H54 (cell line): Measurements from ENCODE around the gene PRDM16.

ENCODE experiments used
- DNase-seq: peaks from one replicate; pipeline ENCODE4 v3.0.0; 2011; ENCODE audit warnings: low spot score, mixed read lengths; ENCODE audit not compliant: insufficient read length
- FAIRE-seq: peaks from 3 replicates; lab custom pipeline; 2011; peaks lifted over from hg19 to GRCh38; lab: Jason Lieb, UNC
- POLR2A ChIP-seq: IDR thresholded peaks from 2 replicates; pipeline ENCODE4 v1.6.1; 2011; ENCODE audit warnings: low read depth, mild to moderate bottlenecking, low read length

The PRDM16 gene

GRCh38 chr1:3028531-3029282, 40.3 kb upstream of the PRDM16 start:
- no peak for TF ChIP-seq POLR2A
- no peak for FAIRE-seq
- no peak for DNase-seq

- no peak for TF ChIP-seq POLR2A
- DNase-seq = no peak
- no peak for FAIRE-seq
Measured at GRCh38 chr1:3029481-3029961, 39.5 kb upstream of the PRDM16 start.

DNA sequence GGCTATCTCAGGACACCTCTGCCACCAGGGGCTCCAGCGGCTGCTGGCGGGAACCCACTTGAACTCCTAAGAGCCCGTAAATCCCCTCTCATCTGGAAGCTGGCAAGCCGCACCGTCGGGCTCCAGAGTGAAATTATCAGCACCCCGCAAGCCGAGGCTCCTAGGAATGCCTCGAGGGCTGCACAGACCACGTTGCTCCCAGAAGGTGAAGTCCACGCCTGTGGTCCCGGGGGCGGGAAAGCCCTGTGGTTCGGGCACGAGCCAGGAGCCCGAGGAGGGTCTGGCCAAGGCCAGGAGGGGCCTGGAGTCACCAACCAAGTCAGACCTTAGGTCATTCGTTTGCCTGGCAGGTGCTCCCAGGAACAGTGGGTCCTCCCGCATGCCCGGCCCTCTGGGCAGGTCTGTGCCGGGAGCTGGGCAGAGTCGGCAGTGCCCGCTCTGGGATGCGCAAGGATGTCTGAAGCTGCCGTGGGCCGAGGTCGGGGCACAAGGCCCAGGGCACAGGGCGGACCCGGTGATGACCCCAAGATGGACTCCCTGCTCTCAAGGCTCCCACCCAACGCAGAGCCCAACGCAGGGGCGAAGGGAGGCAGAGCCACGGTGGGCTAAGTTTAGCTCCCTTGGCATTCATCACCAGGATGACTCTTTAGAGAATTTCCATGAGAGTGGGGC, 38.9 kb upstream of the PRDM16 start:
- no peak for TF ChIP-seq POLR2A
- FAIRE-seq (no peak), DNase-seq (no peak)

- TF ChIP-seq POLR2A = no peak
- FAIRE-seq = no peak
- DNase-seq = no peak
Measured at GRCh38 chr1:3030663-3031381, 38.2 kb upstream of the PRDM16 start.

DNA sequence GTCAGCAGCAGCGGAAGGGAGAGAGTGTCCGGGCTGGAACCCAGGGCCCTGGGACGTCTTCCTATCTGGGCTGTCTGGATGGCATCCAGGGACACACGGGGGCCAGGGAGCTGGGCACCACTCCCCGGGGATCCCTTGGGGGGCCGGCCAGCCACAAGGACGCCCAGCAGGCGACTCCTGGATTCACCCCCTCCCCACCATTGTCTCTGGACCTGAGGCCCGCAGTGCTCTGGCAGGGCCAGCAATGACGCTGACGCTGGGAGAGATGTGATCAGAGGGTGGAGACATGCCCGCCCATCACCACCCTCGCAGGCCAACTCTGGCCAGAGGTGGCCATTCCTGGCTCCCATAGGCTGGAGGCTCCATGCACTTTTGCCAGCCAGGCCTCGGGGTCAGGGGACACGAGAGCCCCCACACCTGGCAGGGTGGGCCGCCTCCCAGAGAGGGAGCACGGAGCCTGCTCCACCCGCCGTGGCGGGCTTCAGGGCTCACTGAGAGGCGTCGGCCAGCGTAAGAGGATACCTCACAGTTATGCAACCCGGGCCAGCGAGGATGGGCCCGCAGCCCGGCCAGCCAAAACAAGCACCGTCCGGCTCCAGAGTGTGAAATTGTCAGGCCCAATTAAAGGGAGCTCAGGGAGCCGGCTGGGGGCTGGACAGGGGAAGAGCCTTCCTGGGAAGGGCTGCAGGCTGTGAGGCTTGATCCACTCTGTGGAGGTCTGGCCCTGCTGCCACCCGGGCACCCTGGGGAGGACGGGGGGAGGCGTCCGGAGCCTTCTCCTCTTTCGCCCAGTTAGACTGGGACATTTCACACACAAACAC, 37.4 kb upstream of the PRDM16 start:
- no peak for TF ChIP-seq POLR2A
- DNase-seq (no peak), FAIRE-seq (no peak)

DNA sequence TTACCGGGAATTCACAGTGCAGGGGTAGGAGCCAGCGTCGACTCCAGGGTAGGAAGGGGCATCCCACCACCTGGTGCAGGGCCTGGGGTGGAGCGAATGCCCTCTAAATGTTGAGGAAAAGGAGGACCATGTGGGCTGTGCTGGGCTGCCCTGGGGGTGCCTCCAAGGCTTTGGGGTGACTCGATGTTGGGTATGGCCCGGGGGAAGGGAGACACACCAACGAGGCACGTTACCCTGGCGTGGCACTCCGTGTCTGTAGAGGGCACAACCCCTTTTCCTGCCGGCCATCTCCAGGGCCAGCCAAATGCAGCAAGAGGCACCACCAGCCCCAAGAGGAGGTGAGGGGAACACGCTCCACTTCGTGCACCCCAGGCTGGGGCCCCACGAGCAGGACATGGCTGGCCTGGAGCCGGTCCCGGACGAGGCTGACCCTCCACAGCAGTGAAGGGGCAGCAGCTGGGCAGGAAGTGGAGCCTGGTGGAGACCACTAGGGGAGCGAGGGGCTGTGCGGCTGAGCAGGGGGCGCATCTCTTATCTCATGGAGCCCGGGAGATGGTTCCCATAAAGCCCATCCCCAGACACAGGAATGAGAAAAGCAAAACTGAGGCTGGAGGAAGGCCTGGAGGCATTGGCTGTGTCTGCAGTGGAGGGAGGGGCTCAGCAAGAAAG, 36.5 kb upstream of the PRDM16 start:
- DNase-seq (no peak), FAIRE-seq (no peak)
- no peak for TF ChIP-seq POLR2A

GRCh38 chr1:3033040-3033789, 35.8 kb upstream of the PRDM16 start:
- no peak for FAIRE-seq
- DNase-seq = no peak
- no peak for TF ChIP-seq POLR2A

GRCh38 chr1:3033790-3034090, 35.3 kb upstream of the PRDM16 start:
- DNase-seq (no peak), FAIRE-seq (no peak)
- no peak for TF ChIP-seq POLR2A

GRCh38 chr1:3034162-3034561, 34.8 kb upstream of the PRDM16 start:
- no peak for TF ChIP-seq POLR2A
- FAIRE-seq (no peak), DNase-seq (no peak)

DNA sequence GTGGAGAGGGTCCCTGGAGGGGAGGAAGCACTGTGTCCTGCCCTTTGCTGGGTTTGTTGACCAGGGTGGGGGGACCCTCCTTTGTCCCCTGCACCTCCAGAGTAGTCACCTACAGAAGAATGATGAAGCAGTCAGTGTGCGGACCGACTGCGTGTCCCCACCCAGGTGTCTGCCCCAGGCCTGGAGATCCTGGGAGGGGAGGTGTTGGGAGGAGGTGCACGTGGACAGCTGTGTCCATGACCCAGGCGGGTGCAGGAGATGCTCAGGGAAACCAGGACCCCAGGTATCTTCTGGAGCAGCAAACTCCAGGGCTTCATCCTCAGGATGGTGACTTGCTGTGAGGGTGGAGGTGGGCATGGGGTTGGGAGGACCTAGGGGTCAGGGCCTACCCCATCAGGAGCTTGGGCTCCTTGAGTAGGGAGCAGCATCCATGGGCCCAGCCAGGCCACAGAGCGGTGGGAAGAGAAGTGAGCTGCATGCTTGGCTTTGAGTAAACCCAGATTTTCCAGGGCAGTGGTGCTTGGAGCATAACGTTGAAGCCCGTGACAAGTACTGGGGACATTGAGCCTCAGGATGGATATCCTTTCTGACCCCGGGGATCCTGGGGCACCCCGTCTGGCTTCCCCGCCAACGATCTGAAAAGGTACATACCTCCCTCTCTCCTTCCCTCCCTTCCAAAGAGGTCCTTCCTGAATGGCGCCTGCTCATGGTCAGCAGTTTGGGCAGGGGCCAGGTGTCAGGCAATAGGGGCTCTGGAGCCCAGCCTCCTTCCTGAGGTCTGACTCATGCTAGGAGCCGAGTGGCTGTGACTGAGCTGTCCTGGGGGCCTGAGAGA, 34.1 kb upstream of the PRDM16 start:
- no peak for TF ChIP-seq POLR2A
- DNase-seq (no peak), FAIRE-seq (no peak)

DNA sequence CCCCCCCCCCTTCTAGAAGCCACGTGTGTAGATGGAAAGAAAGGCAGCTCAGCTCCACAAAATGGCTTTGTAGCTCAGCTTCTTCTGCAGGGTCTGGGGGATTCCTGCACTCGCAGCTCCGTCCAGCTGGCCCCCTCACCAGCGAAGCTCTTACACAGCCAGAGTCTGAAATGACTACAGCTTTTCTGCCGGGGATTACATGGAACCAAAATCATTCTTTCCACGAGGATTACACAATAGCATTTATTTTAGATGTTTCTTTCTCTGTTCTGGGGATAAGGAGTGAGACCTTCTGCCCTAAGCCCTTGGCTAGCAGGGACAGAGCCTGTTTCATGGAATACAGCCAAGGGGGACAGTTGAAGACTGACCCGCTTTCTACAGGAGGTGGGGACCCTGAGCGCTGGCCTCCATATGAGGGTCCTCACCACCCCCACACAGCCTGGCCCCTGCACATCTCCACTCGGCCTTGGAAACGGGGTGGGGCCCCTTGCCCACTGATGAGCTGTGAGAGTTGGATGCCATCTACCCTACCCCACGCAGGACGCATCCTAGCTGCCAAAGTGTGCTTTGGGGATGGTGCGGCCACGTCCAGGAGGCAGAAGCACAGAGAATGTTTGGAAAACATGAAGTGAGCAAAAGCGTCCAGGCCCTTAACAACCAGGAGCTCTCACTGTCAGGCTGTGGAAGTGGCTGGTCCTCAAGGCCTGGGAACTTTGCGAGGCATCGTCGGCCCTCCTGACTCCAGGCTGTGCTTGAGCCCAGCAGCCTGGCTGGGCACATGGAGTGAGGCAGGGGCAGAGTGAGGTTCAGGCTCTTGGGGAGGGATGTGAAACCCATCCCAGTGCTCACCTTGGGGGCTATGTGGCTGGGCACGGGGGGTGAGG, 33.2 kb upstream of the PRDM16 start:
- FAIRE-seq (no peak), DNase-seq (no peak)
- TF ChIP-seq POLR2A = no peak
